ENCODE measurements around the gene PFKFB3.

DNA sequence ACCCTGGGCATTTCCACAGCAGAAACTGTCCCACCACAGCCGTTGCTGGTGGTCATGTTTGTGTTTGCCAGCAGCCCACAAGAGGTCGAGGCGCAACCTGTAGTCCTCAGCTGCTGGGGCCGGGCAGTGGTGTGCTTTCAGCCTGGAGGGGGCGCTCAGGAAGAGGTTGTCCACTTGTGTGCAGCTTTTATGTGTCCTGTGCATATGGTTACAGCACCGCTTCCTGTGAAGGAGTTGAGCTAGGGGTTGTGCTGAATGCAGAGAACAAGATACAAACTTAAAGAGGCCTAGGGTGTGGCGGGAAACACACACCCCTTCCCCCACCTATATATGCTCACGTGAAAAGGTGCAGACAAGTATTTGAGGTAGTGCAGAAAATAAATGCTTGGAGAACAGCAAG, 29.5 kb upstream of the PFKFB3 start:
- TF ChIP-seq, protein P1, sequence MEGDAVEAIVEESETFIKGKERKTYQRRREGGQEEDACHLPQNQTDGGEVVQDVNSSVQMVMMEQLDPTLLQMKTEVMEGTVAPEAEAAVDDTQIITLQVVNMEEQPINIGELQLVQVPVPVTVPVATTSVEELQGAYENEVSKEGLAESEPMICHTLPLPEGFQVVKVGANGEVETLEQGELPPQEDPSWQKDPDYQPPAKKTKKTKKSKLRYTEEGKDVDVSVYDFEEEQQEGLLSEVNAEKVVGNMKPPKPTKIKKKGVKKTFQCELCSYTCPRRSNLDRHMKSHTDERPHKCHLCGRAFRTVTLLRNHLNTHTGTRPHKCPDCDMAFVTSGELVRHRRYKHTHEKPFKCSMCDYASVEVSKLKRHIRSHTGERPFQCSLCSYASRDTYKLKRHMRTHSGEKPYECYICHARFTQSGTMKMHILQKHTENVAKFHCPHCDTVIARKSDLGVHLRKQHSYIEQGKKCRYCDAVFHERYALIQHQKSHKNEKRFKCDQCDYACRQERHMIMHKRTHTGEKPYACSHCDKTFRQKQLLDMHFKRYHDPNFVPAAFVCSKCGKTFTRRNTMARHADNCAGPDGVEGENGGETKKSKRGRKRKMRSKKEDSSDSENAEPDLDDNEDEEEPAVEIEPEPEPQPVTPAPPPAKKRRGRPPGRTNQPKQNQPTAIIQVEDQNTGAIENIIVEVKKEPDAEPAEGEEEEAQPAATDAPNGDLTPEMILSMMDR (conservative IDR thresholded peaks at IDR 0.05; ENCODE audit: low read depth, low read length), result no peak
- TF ChIP-seq SMC3 (IDR thresholded peaks at IDR 0.05; ENCODE audit: low read depth, low read length), result no peak
- TF ChIP-seq, protein P2, sequence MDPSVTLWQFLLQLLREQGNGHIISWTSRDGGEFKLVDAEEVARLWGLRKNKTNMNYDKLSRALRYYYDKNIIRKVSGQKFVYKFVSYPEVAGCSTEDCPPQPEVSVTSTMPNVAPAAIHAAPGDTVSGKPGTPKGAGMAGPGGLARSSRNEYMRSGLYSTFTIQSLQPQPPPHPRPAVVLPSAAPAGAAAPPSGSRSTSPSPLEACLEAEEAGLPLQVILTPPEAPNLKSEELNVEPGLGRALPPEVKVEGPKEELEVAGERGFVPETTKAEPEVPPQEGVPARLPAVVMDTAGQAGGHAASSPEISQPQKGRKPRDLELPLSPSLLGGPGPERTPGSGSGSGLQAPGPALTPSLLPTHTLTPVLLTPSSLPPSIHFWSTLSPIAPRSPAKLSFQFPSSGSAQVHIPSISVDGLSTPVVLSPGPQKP (IDR thresholded peaks at IDR 0.05; ENCODE audit: borderline replicate concordance, low read depth, low read length), result no peak
- TF ChIP-seq POLR2A (IDR thresholded peaks at IDR 0.05; ENCODE audit: low read depth, low read length), result no peak
- TF ChIP-seq MXI1 (IDR thresholded peaks at IDR 0.05; ENCODE audit: borderline replicate concordance, low read depth, low read length), result no peak
